Measurements from ENCODE around the gene C1QTNF6. TPM values are rescaled to one million over a fixed set of nuclear protein-coding genes. Genes with fewer than 3 reads are reported as not detected.

Gene C1QTNF6
- total RNA-seq, 1 experiment from 2014 or later: 15.2 TPM

- no peak for ATAC-seq
- no peaks in the 10 kb centered on the region for H3K36me3 ChIP-seq (ENCODE audit: control insufficient read depth in 1 of 2, insufficient read depth in 2 of 2, low read length in 2 of 2)
- H3K4me1 ChIP-seq (ENCODE audit: control insufficient read depth in 1 of 2, insufficient read depth in 2 of 2, low read length in 2 of 2): peaks cover 62 to 97% of the 10 kb centered on the region in 2 experiments
- no peak overlapping the region for H3K27ac ChIP-seq (ENCODE audit: low read depth, low read length)
- H3K27me3 ChIP-seq (ENCODE audit: insufficient read depth, low read length): no peaks in the 10 kb centered on the region
- H3K9me3 ChIP-seq (ENCODE audit: control insufficient read depth in 1 of 2, insufficient read depth in 1 of 2, low read depth in 1 of 2, low read length in 2 of 2): no peaks in the 10 kb centered on the region
- no peaks in the 10 kb centered on the region for H3K79me2 ChIP-seq (ENCODE audit: insufficient read depth, low read length)
- no TSS peak for BruUV-seq (replicated peaks)
- no peak for DNase-seq (ENCODE audit: low read depth, low spot score)
- intact Hi-C loops (cut with micrococcal nuclease): loop anchor here (10.0 kb wide), 2 partner anchors 57 to 337 kb away; no protein-coding TSS in a partner anchor
- RAD21 ChIA-PET (ENCODE audit: low non-redundant PET in 1 of 2, low total read pairs in 2 of 2, uncharacterized antibody in 2 of 2, unreplicated experiment in 2 of 2): no interaction called here
- no peak overlapping the region for H2AFZ ChIP-seq (ENCODE audit: low read depth, low read length, poor library complexity, severe bottlenecking)
- H3K9ac ChIP-seq (ENCODE audit: low read length): no peak overlapping the region
- CTCF ChIA-PET: no interaction called here
- TF ChIP-seq CTCF (IDR thresholded peaks at IDR 0.05 in 2 of 3, conservative IDR thresholded peaks at IDR 0.05 in 1 of 3; ENCODE audit: borderline replicate concordance in 1 of 3, insufficient read depth in 1 of 3, low read depth in 2 of 3, low read length in 2 of 3) (no peak), ZNF274 (IDR thresholded peaks at IDR 0.05; ENCODE audit: low read depth, low read length) (no peak), ELF1 (IDR thresholded peaks at IDR 0.05; ENCODE audit: borderline replicate concordance, low read depth) (no peak), JUND (IDR thresholded peaks at IDR 0.05) (no peak), MAX (IDR thresholded peaks at IDR 0.05) (no peak)
- no peak overlapping the region for H3K4me2 ChIP-seq (ENCODE audit: low read length)
- no peak overlapping the region for H3K4me3 ChIP-seq (replicated peaks in 1 of 2; ENCODE audit: low read depth in 1 of 2, low read length in 2 of 2)
- POLR2A ChIA-PET: no interaction called here
- no peaks in the 10 kb centered on the region for H4K20me1 ChIP-seq (ENCODE audit: insufficient read depth)
- H3K9me2 ChIP-seq (ENCODE audit: insufficient read depth): no peaks in the 10 kb centered on the region
Observed at GRCh38 chr22:37192204-37192603, 4.2 kb upstream of the C1QTNF6 start.

- Histone ChIP-seq H3K9me3 (ENCODE audit: control insufficient read depth in 1 of 2, insufficient read depth in 1 of 2, low read depth in 1 of 2, low read length in 2 of 2) (no peaks in the 10 kb centered on the region), H3K4me3 (replicated peaks in 1 of 2; ENCODE audit: low read depth in 1 of 2, low read length in 2 of 2) (peak overlapping the region in 1 of 2 experiments; percentile 67; a peak in 2 of 4 replicates), H2AFZ (ENCODE audit: low read depth, low read length, poor library complexity, severe bottlenecking) (peak overlapping the region; percentile 20), H3K27me3 (ENCODE audit: insufficient read depth, low read length) (no peaks in the 10 kb centered on the region), H3K27ac (ENCODE audit: low read depth, low read length) (peak overlapping the region; percentile 100), H3K4me2 (ENCODE audit: low read length) (peak overlapping the region; percentile 96), H3K9me2 (ENCODE audit: insufficient read depth) (no peaks in the 10 kb centered on the region), H3K4me1 (ENCODE audit: control insufficient read depth in 1 of 2, insufficient read depth in 2 of 2, low read length in 2 of 2) (peaks cover 55 to 94% of the 10 kb centered on the region in 2 experiments), H3K36me3 (ENCODE audit: control insufficient read depth in 1 of 2, insufficient read depth in 2 of 2, low read length in 2 of 2) (no peaks in the 10 kb centered on the region), H4K20me1 (ENCODE audit: insufficient read depth) (no peaks in the 10 kb centered on the region), H3K79me2 (ENCODE audit: insufficient read depth, low read length) (no peaks in the 10 kb centered on the region), H3K9ac (ENCODE audit: low read length) (peak overlapping the region; percentile 84)
- ATAC-seq: no peak
- ChIA-PET CTCF (interaction anchor here (1.4 kb wide), 1 partner anchor 9 kb away, joined by 8 read pairs; no protein-coding TSS in a partner anchor), RAD21 (ENCODE audit: low non-redundant PET in 1 of 2, low total read pairs in 2 of 2, uncharacterized antibody in 2 of 2, unreplicated experiment in 2 of 2) (no interaction called here), POLR2A (interaction anchor here (1.2 kb wide), 1 partner anchor 7 kb away, joined by 4 read pairs; no protein-coding TSS in a partner anchor)
- BruUV-seq (replicated peaks): no TSS peak
- no peak for DNase-seq (ENCODE audit: low read depth, low spot score)
- intact Hi-C loops (cut with micrococcal nuclease): loop anchor here (10.0 kb wide), 2 partner anchors 56 to 336 kb away; no protein-coding TSS in a partner anchor
- no peak for TF ChIP-seq REST (IDR thresholded peaks at IDR 0.05; ENCODE audit: low read depth)
- TF ChIP-seq MAX (IDR thresholded peaks at IDR 0.05): no peak
- no peak for TF ChIP-seq SP1 (IDR thresholded peaks at IDR 0.05; ENCODE audit: low read depth)
- no peak for TF ChIP-seq TCF7L2 (IDR thresholded peaks at IDR 0.05; ENCODE audit: borderline replicate concordance, extremely low read depth, insufficient read depth, insufficient read length)
- TF ChIP-seq ZFX (IDR thresholded peaks at IDR 0.05): no peak
- no peak for TF ChIP-seq POLR2A (IDR thresholded peaks at IDR 0.05; ENCODE audit: borderline replicate concordance, extremely low read depth, insufficient read depth, insufficient read length)
- TF ChIP-seq JUND (IDR thresholded peaks at IDR 0.05): no peak
Observed at GRCh38 chr22:37190262-37190780, 2.3 kb upstream of the C1QTNF6 start.

All from HCT116 (cell line).